SIG-M5 treated with dmso at 0.1 percent for 504 hours (cell line): ENCODE measurements around the gene LCAT.

Experiments
- DNase-seq: peaks from one replicate; lab custom pipeline; 2025; ENCODE audit not compliant: unreplicated experiment; lab: John Stamatoyannopoulos, UW

The LCAT gene

GRCh38 chr16:67934306-67935100 lies 9.4 kb downstream of the LCAT start:
- no peak for DNase-seq

GRCh38 chr16:67933805-67934204 lies 10.1 kb downstream of the LCAT start:
- no peak for DNase-seq

GRCh38 chr16:67932462-67932840 lies 11.5 kb downstream of the LCAT start:
- DNase-seq: no peak

GRCh38 chr16:67931712-67932461 lies 12.0 kb downstream of the LCAT start, which contains the start of gene CTRL:
TSS of gene CTRL (minus strand) at chr16:67931862. CDS start at chr16:67931852, 10 bp downstream.
- no peak for DNase-seq

- no peak for DNase-seq
Observed at GRCh38 chr16:67930678-67931211, 13.2 kb downstream of the LCAT start.

- DNase-seq: no peak
Observed at GRCh38 chr16:67930191-67930590, 13.7 kb downstream of the LCAT start.

GRCh38 chr16:67928561-67929364 lies 15.2 kb downstream of the LCAT start:
- peak; percentile 60 for DNase-seq

GRCh38 chr16:67928147-67928546 lies 15.8 kb downstream of the LCAT start:
- DNase-seq: no peak

GRCh38 chr16:67927131-67927941 lies 16.6 kb downstream of the LCAT start:
- no peak for DNase-seq

- no peak for DNase-seq
Observed at GRCh38 chr16:67926181-67926750, 17.7 kb downstream of the LCAT start.

GRCh38 chr16:67924140-67924906 lies 19.6 kb downstream of the LCAT start:
- no peak for DNase-seq

- DNase-seq: no peak
Observed at GRCh38 chr16:67923414-67924116, 20.4 kb downstream of the LCAT start.

- no peak for DNase-seq
Observed at GRCh38 chr16:67922740-67923139, 21.2 kb downstream of the LCAT start.

- DNase-seq: no peak
Observed at GRCh38 chr16:67922221-67922620, 21.7 kb downstream of the LCAT start.

GRCh38 chr16:67919622-67920221 lies 24.2 kb downstream of the LCAT start:
- no peak for DNase-seq

- DNase-seq: peak; percentile 40
Observed at GRCh38 chr16:67917852-67918236, 26.1 kb downstream of the LCAT start.

GRCh38 chr16:67917140-67917851 lies 26.6 kb downstream of the LCAT start:
- DNase-seq: no peak
